HG03571 (cell line): Measurements from ENCODE around the gene DKKL1.
"Not testable (repeated sequence)": the region's sequence is repeated elsewhere in the genome, so short reads cannot be mapped to it uniquely, and the experiment has no call there.

Experiments
- ATAC-seq: cut with Tn5 transposase; IDR thresholded peaks from one replicate; pipeline ENCODE4 v1.9.1; 2021; ENCODE audit not compliant: unreplicated experiment

DKKL1 gene

DNA sequence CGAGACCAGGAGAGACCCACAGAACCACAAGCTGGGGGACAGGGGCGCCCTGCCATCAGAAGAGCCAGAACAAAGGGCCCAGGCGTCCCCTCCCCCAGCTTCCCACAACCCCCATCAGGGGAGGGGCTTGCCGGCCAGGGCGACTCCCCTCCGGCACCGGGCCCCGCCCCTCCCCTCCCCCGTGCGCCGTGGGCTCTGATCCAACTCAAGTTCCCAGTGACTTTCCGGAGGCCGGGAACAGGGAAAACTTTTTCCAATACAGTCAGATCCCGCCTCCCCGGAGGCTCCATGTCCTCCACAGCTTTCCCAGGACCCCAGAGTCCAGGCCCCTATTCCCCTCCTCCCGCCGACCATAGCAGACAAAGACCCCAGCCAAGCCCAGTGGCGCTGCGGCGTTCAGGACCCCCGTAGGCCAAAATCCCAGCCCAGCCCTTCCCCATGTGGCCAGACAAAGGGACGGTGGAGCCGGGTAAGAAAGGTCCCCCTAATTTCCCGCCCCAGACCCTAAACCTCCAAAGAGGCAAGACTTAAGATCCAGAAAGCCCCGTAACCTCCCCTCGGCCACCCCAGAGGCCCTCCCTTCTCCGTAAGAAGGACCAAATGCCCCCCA lies 2.1 kb upstream of the DKKL1 start:
- no peak for ATAC-seq

DNA sequence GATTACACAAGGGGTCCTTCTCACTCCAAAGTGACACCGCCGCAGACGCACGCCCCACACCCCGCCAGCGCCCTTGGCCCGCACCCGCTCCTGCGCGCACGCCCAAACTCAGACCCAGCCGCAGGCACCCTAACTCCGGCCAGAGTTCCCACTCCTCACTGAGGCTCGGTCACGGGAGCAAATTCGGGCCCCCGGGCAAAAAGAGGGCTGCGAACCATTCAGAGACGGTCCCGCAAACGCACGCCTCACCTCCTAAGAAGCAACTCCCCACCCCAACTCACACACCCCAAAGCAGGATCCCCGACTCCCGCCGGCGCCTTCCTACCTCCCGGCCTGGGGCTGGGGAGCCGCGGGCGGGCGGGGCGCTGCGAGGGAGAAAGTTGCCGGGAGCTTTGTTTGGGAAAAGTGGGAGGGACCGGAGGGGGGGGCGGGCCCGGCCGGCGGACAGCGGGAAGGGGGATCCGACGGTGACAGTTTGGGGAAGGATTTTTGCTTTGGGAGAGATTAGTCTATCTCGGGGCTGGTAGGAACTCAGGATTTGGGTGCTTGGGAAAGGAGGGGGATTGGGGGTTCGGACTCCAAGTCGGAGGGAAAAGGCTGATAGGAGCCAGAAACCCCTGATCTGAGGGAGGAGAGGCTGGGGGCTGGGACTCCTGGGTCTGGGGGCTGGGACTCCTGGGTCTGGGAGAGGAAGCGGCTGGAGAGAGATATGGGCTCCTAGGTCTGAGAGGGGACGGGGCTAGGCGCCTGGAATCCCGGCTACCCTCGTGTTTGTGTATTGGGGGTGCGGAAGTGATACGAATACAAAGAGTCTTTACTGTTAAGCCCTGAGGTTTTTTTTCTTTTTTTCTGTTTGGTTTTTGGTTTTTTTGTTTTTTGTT lies 1.4 kb upstream of the DKKL1 start, which contains the start of gene TEAD2:
Gene TEAD2 (minus strand): TSS at position 369 of the 881 bp plus-strand sequence. CDS start 2,341 bp downstream, outside the sequence.
- ATAC-seq = no peak

DNA sequence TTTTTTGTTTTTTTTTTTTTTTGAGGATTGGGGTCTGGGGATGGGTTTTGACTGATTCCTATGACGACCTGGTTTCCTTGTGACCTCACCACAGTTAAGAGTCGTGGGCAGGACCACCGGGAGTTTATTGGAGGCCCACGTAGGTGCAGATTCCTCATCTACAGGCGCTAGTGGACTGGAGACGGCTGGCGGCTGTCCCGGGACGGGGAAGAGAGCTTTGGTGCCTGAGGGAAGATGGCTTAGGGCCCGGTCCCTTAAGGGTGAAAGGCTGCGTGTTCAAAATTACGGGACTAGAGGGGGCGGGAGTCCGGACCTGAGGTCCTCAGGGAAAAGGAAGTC lies 779 bp upstream of the DKKL1 start:
- ATAC-seq = no peak

GRCh38 chr19:49364083-49364737 lies 533 bp downstream of the DKKL1 start:
- no peak for ATAC-seq

DNA sequence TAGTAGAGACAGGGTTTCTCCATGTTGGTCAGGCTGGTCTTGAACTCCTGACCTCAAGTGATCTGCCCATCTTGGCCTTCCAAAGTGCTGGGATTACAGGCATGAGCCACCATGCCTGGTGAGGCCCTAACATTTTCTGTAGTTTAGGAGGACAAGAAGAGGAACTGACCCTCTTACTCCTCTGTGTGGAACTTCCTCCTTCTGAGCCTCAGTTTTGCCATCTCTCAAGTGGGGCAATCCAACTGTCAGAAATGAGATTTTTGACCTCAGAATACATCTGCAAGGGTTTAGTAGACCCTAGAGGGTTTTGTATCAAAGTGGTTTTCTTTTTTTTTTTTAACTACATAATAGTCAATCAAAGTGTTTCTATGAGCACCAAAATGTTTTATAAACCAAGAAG lies 2.4 kb downstream of the DKKL1 start:
- no peak for ATAC-seq

- ATAC-seq = no peak
Measured at GRCh38 chr19:49368711-49369358, 5.2 kb downstream of the DKKL1 start.

DNA sequence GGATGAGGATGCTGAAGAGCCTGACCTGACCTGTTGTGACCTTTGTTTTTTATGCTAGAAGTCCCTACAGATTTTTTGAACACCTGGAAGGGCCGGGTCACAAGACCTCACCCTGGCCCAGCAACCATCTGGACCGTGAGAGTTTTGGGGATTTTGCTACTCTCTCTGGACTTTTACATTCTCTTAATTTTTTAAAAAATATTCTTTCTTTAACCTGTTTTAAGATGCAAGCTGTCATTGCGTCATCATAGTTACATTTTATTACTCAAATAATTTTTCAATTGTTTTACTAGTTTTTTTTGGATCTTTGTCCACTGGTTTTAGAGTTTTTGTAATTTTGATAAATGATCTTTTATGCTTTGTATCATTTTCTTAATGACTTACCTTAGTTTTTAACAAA lies 7.5 kb downstream of the DKKL1 start:
- ATAC-seq = no peak

- ATAC-seq = not testable (repeated sequence)
Measured at GRCh38 chr19:49373174-49373573, 9.5 kb downstream of the DKKL1 start.

DNA sequence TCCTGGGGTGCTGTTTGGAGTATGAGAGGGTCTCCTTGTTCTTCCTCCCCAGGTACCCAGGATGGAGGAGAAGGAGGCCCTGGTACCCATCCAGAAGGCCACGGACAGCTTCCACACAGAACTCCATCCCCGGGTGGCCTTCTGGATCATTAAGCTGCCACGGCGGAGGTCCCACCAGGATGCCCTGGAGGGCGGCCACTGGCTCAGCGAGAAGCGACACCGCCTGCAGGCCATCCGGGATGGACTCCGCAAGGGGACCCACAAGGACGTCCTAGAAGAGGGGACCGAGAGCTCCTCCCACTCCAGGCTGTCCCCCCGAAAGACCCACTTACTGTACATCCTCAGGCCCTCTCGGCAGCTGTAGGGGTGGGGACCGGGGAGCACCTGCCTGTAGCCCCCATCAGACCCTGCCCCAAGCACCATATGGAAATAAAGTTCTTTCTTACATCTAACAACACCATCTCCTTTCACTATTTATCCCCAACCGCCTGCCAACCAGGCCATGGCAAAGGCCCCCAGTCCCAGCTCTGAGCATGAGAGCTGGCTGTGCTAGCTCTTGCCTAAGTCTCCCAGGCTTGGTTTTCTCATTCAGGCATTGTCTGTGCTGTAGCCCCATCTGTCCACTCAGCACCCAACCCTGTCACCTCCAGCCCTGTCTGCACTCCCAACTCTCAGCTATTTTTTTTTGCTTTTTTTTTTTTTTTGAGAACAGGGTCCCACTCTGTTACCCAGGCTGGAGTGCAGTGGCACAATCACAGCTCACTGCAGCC lies 11.2 kb downstream of the DKKL1 start:
- no peak for ATAC-seq

DNA sequence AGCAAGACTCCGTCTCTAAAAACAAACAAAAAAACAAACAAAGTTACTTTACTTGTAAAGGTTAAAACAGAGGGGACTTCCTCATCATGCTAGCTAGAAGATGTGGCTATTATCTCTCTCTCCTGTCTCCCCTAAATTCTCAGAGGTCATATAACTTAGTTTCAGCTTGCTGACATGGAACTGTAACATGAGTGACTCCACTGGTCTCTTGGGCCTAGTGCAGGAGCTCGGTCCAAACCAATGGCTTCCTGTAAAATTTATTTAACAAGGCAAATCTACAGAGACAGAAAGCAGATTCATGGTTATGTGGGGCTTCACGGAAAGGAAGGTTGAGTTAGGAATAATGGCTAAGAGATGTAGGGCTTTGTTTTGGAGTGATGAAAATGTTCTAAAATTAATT lies 14.8 kb downstream of the DKKL1 start:
- no peak for ATAC-seq

DNA sequence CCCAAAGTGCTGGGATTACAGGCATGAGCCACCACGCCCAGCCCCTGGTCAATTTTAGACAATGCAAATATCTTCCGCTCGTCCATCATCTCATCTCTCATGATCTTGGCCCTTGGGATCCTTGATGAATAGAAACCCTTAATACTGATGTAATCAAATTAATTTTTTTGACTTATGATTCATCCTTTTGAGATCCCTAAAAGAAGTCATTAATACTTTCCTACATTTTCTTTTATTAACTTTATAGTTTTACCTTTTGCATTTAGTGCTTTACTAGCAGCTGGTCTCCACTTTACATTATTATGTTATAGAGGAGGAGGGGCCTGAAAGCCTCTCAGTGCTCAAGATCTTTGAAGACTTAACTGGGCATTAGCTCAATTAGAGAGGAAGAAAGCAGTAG lies 16.7 kb downstream of the DKKL1 start:
- no peak for ATAC-seq

DNA sequence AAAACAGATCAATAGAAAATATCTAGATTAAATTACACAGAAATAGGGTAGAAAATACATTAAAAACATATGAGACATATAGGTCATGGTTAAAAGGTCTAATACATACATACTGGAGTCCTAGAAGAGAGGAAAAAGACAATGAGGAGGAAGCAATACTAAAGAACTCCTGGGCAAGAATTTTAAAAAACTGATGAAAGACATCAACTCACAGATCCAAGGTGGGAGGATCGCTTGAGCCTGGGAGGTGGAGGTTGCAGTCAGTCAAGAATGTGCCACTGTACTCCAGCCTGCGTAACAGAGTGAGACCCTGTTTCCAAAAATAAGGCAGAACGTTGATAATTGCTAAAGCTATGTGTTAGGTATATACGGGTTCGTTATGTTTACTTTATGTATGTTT lies 19.0 kb downstream of the DKKL1 start:
- ATAC-seq = no peak

GRCh38 chr19:49383599-49383998 lies 19.9 kb downstream of the DKKL1 start:
- no peak for ATAC-seq

DNA sequence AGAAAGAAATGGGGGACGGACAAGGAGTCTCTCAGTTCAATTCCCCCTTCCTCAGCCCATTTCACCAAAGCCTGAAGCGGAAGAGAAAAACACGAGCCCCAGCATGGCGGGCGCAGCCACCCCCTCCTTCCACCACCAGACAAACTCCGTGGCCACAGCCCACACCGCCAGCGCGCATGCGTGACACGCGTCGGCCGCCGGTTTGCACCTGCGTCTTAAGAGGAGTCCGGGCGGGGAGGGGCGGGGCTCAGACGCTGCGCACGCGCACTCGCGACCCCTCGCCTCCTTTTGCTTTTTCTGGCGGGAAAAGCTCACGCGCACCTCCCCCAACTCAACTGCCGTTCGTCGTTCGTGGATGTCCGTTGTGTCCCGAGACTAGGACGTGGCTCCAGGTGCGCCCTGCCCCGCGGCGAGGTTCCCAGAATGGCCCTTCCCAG lies 24.3 kb downstream of the DKKL1 start, which contains the start of gene KASH5:
Gene KASH5 (plus strand): TSS at position 314 of the 437 bp plus-strand sequence. CDS start 2,635 bp downstream, outside the sequence.
- ATAC-seq = no peak

- no peak for ATAC-seq
Measured at GRCh38 chr19:49389406-49389805, 25.7 kb downstream of the DKKL1 start.

DNA sequence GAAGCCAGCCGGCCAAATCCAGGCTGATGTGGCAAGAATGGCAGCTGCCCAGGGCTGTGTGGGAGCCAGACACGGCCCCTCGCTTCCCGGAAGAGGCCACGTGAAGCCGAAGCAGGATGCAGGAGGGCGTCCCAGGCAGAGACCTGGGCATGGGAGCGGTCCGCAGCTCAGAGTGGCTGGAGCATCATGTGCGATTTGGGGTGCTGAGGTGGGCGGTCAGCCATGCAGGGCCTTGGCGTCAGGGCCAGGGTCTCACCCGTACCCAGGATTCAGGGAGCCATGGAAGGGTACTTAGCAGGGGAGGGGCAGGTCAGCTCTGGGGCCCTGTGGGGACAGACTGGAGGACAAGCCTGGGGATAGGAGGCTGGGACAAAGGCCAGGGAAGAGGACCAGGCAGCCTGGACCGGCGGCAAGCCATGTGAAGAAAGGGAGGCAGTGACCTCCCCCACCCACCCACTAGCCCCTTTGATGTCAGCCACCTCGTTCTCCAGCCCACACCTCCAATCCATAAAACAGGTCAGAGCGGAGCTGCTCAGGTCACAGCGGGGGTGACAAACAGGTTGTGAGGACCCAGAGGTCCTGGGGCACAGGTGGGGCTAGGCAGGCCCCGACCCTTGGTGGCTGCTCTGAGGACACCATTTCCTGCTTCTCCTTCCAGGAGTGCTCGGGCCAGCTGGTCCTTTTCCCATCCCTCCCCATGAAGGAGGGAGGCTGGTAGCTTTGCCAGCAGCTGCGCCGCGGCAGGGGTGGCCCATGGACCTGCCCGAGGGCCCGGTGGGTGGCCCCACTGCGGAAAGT lies 26.7 kb downstream of the DKKL1 start:
- ATAC-seq = no peak

DNA sequence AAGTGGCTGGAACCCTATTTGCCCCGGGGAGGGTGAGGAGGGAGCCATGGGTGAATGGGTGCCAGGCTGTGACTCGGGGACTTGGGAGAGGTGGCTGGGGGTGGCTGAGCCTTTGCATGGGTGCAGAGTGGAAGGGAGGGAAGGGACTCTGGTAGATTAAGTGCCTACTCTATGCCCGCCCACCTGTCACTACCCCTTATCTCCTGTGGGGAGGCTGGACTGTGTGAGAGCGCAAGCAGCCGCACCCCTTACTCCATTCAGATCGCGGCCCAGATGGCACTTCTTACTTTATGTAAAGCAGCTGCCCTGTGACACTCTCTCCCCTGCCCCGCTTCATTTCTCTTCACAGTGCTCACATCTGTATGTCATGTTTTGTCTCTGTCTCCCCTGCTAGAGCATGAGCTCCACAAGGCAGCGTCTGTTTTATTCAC lies 27.3 kb downstream of the DKKL1 start:
- ATAC-seq = no peak

DNA sequence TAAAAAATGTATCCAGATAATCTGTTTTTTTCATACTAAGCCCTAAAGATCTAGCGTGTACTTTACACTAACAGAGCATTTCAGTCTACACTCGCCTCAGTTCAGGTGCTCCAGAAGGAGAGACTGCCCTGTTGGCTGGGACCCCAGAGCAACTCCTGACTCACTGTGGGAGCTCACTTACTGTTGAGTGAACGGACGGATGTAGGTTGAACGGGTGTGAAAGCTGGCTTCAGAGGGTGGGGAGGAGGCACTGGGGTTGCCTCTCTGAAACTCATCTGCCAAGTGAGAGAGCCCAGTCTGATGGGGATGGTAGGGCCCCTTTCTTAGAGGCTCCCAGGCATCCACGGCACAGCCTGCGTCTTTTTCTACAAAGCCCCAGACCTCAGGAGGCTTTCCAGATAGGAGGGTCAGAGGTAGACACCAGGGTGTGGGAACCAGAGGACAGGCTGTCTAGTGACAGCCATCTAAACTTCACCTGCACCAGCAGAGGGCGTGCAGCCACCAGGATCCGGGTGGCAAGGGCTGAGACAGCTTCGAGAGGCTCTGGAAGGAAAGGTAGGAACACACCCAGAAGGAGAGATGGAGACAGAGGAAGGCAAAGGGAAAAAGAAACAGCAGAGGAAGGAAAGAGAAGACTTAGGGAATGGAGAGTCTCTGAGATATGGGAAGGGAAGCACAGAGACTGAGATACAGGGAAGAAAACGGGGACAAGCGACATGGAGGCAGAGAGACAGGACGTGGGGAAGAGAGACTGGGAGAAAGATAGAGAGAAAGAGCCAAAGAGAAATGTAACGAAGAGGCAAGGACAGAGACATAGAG lies 28.1 kb downstream of the DKKL1 start:
- no peak for ATAC-seq

- ATAC-seq = no peak
Measured at GRCh38 chr19:49393881-49394280, 30.2 kb downstream of the DKKL1 start.
